Smooth muscle cell (in vitro differentiated cells): ENCODE results near the gene MEA1. TPM values are rescaled to one million over a fixed set of nuclear protein-coding genes. Genes with fewer than 3 reads are reported as not detected.

Experiments used
- DNase-seq: peaks from one replicate; lab custom pipeline; 2025; ENCODE audit not compliant: unreplicated experiment; lab: John Stamatoyannopoulos, UW
- H2AFZ ChIP-seq: fragments of 200-600 bp; sonication (generic); 2 replicates; pipeline ENCODE4 v1.6.0; 2016; ENCODE audit warnings: antibody characterized with exemption, low read depth, mild to moderate bottlenecking
- H3F3A ChIP-seq: fragments of 200-600 bp; sonication (generic); 2 replicates; pipeline ENCODE4 v1.6.0; 2017; ENCODE audit warnings: antibody characterized with exemption, low read depth
- H3K27ac ChIP-seq: fragments of 200-600 bp; sonication (generic); 2 replicates; pipeline ENCODE4 v1.5.1; 2016; ENCODE audit warnings: low read depth, mild to moderate bottlenecking
- H3K27me3 ChIP-seq: fragments of 200-600 bp; sonication (generic); 2 replicates; pipeline ENCODE4 v1.6.1; 2016; ENCODE audit warnings: low read depth, mild to moderate bottlenecking
- H3K36me3 ChIP-seq: fragments of 200-600 bp; sonication (generic); 2 replicates; pipeline ENCODE4 v1.5.1; 2016; ENCODE audit warnings: low read depth
- H3K4me1 ChIP-seq: fragments of 200-600 bp; sonication (generic); 2 replicates; pipeline ENCODE4 v1.5.1; 2016; ENCODE audit warnings: low read depth
- H3K4me2 ChIP-seq: fragments of 200-600 bp; sonication (generic); 2 replicates; pipeline ENCODE4 v1.6.0; 2016; ENCODE audit warnings: mild to moderate bottlenecking
- H3K4me3 ChIP-seq: fragments of 200-600 bp; sonication (generic); 2 replicates; pipeline ENCODE4 v1.5.1; 2016; ENCODE audit warnings: mild to moderate bottlenecking
- H3K79me2 ChIP-seq: fragments of 200-600 bp; sonication (generic); 2 replicates; pipeline ENCODE4 v1.6.0; 2016; ENCODE audit warnings: low read depth, mild to moderate bottlenecking
- H3K9ac ChIP-seq: fragments of 200-600 bp; sonication (generic); 2 replicates; pipeline ENCODE4 v1.6.0; 2016; ENCODE audit warnings: low read depth
- H3K9me3 ChIP-seq: fragments of 200-600 bp; sonication (generic); replicated peaks from 2 replicates; pipeline ENCODE4 v1.5.1; 2016; ENCODE audit warnings: low read depth
- H4K20me1 ChIP-seq: fragments of 200-600 bp; sonication (generic); 2 replicates; pipeline ENCODE4 v1.6.0; 2016; ENCODE audit warnings: low read depth
- CTCF ChIP-seq: fragments of 200-600 bp; sonication (generic); IDR thresholded peaks from 2 replicates; pipeline ENCODE4 v1.5.1; 2017; ENCODE audit warnings: borderline replicate concordance, mild to moderate bottlenecking, antibody characterized with exemption; ENCODE audit not compliant: insufficient read depth, poor library complexity, severe bottlenecking
- WGBS: methylation state at CpG from one replicate; pipeline ENCODE4 v1.1.7; 2016; ENCODE audit warnings: low lambda C conversion rate; 5-methylcytosine and 5-hydroxymethylcytosine counted together
- polyA plus RNA-seq: library from polyadenylated mRNA; unstranded; fragments of >200 nt; fragmentation: Nextera tagmentation; extraction: Ambion mirVana; gene quantifications from 2 replicates; pipeline ENCODE4 v1.2.1, GENCODE V29; 2016
- total RNA-seq: library from RNA; depleted of rRNA; stranded (reverse); fragments of >200 nt; gene quantifications from 2 replicates; pipeline ENCODE4 v1.2.3, GENCODE V29; 2014

The MEA1 gene
- total and polyA plus RNA-seq, 2 experiments from 2014 or later, result 86.7 to 154 TPM

GRCh38 chr6:43033496-43034189 lies 19.9 kb upstream of the MEA1 start:
- 59% methylated on average over 2 of the region's 2 CpGs for WGBS
- Histone ChIP-seq H3K27ac (peak overlapping the region; percentile 3), H4K20me1 (peaks cover 49% of the 10 kb centered on the region), H3K36me3 (peaks cover 3% of the 10 kb centered on the region), H3K4me3 (no peak overlapping the region), H3K9me3 (no peaks in the 10 kb centered on the region), H2AFZ (no peak overlapping the region), H3K4me1 (no peaks in the 10 kb centered on the region), H3K9ac (no peak overlapping the region), H3F3A (peaks cover 37% of the 10 kb centered on the region), H3K27me3 (no peaks in the 10 kb centered on the region), H3K79me2 (no peaks in the 10 kb centered on the region), H3K4me2 (no peak overlapping the region)
- DNase-seq, result no peak
- TF ChIP-seq CTCF, result no peak

GRCh38 chr6:43032326-43032725 lies 18.6 kb upstream of the MEA1 start:
- Histone ChIP-seq H3K9ac (no peak overlapping the region), H3K9me3 (no peaks in the 10 kb centered on the region), H3K4me1 (no peaks in the 10 kb centered on the region), H2AFZ (no peak overlapping the region), H3K36me3 (peaks cover 3% of the 10 kb centered on the region), H4K20me1 (peaks cover 59% of the 10 kb centered on the region), H3K27me3 (no peaks in the 10 kb centered on the region), H3K79me2 (no peaks in the 10 kb centered on the region), H3K4me2 (no peak overlapping the region), H3F3A (peaks cover 42% of the 10 kb centered on the region), H3K27ac (no peak overlapping the region), H3K4me3 (no peak overlapping the region)
- no peak for TF ChIP-seq CTCF
- no peak for DNase-seq
- 96% methylated on average over 4 of the region's 4 CpGs for WGBS

- H3K36me3 ChIP-seq, result peaks cover 3% of the 10 kb centered on the region
- peak overlapping the region; percentile 17 for H3K27ac ChIP-seq
- no peaks in the 10 kb centered on the region for H3K4me1 ChIP-seq
- H3K9me3 ChIP-seq, result no peaks in the 10 kb centered on the region
- no peak overlapping the region for H3K4me2 ChIP-seq
- peaks cover 75% of the 10 kb centered on the region for H4K20me1 ChIP-seq
- H3K27me3 ChIP-seq, result no peaks in the 10 kb centered on the region
- DNase-seq, result no peak
- no peak for TF ChIP-seq CTCF
- peaks cover 6% of the 10 kb centered on the region for H3K79me2 ChIP-seq
- 99% methylated on average over 9 of the region's 9 CpGs for WGBS
- H2AFZ ChIP-seq, result no peak overlapping the region
- H3F3A ChIP-seq, result peaks cover 44% of the 10 kb centered on the region
- H3K9ac ChIP-seq, result no peak overlapping the region
- H3K4me3 ChIP-seq, result no peak overlapping the region
Measured at GRCh38 chr6:43029120-43029519, 15.4 kb upstream of the MEA1 start.

GRCh38 chr6:43026365-43026764 lies 12.6 kb upstream of the MEA1 start:
- Histone ChIP-seq H3K4me2 (no peak overlapping the region), H3K79me2 (peaks cover 31% of the 10 kb centered on the region), H4K20me1 (peaks cover 78% of the 10 kb centered on the region), H3K27ac (no peak overlapping the region), H3K27me3 (no peaks in the 10 kb centered on the region), H3K4me1 (peaks cover 10% of the 10 kb centered on the region), H3K9me3 (no peaks in the 10 kb centered on the region), H3K4me3 (no peak overlapping the region), H3F3A (peaks cover 42% of the 10 kb centered on the region), H3K9ac (no peak overlapping the region), H3K36me3 (peaks cover 3% of the 10 kb centered on the region), H2AFZ (no peak overlapping the region)
- no peak for DNase-seq
- 96% methylated on average over 5 of the region's 5 CpGs for WGBS
- TF ChIP-seq CTCF, result no peak
